SK-N-MC (cell line): ENCODE results near the gene MCEE.
"Not testable (repeated sequence)": the region's sequence is repeated elsewhere in the genome, so short reads cannot be mapped to it uniquely, and the experiment has no call there.

Experiments
- DNase-seq: peaks from one replicate; pipeline ENCODE4 v3.0.0-alpha.2; 2011; ENCODE audit warnings: low read depth, low spot score
- H3K27ac ChIP-seq: fragments of 200-600 bp; sonication (generic); 2 replicates; pipeline ENCODE4 v1.5.1; 2016; ENCODE audit warnings: mixed run types
- H3K36me3 ChIP-seq: fragments of 200-600 bp; sonication (generic); 2 replicates; pipeline ENCODE4 v1.6.1; 2017; ENCODE audit warnings: antibody characterized with exemption, low read length, mixed read lengths; ENCODE audit not compliant: insufficient read depth
- H3K4me3 ChIP-seq: fragments of 200-600 bp; sonication (generic); 2 replicates; pipeline ENCODE4 v1.5.1; 2016
- H3K9ac ChIP-seq: fragments of 200-600 bp; sonication (generic); 2 replicates; pipeline ENCODE4 v1.8.0; 2017; ENCODE audit warnings: mixed run types, mixed read lengths; ENCODE audit not compliant: insufficient read length
- H3K9me3 ChIP-seq: fragments of 200-600 bp; sonication (generic); 2 replicates; pipeline ENCODE4 v1.6.1; 2017; ENCODE audit warnings: low read depth, mild to moderate bottlenecking, antibody characterized with exemption, low read length, moderate library complexity, mixed read lengths
- EZH2 ChIP-seq: fragments of 200-600 bp; sonication (generic); IDR thresholded peaks from one replicate; pipeline ENCODE4 v1.6.1; 2017; ENCODE audit warnings: antibody characterized with exemption
- FOXP2 ChIP-seq: optimal IDR thresholded peaks from 2 replicates; pipeline ENCODE3; 2011; ENCODE audit warnings: mild to moderate bottlenecking, moderate library complexity; ENCODE audit not compliant: insufficient read depth; ENCODE audit errors: extremely low read length, control extremely low read depth
- POLR2AphosphoS5 ChIP-seq: IDR thresholded peaks from 2 replicates; pipeline ENCODE4 v1.6.1; 2012; ENCODE audit warnings: mild to moderate bottlenecking, low read depth, low read length, borderline replicate concordance

Gene MCEE

DNA sequence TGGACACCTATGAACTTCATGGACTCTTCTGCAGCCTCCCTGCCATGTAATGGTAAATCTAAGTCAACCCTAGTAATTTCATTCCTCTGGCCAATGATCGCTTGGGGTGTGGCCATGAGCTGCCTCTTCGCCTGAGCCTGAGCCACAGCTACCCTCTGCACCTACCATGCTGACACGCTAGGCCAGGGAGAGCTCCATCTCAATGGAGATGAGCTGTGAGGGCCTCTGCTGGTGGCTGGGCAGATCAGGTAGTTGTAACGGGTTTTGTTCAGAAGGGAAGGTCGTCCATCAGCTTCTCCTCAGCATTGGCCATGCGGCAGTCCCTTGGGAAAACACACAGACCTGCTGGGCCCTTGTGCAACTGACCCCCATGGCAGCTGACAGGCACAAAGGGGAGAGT lies 24.8 kb upstream of the MCEE start:
- Histone ChIP-seq H3K4me3 (no peak overlapping the region), H3K36me3 (peaks cover 10% of the 10 kb centered on the region), H3K9me3 (no peaks in the 10 kb centered on the region), H3K27ac (no peak overlapping the region), H3K9ac (no peak overlapping the region)
- no peak for DNase-seq
- TF ChIP-seq POLR2AphosphoS5 (no peak), FOXP2 (no peak), EZH2 (no peak)

- no peak for DNase-seq
- H3K27ac ChIP-seq, result no peak overlapping the region
- TF ChIP-seq EZH2 (no peak), POLR2AphosphoS5 (no peak), FOXP2 (no peak)
- H3K36me3 ChIP-seq, result peaks cover 15% of the 10 kb centered on the region
- H3K4me3 ChIP-seq, result no peak overlapping the region
- H3K9ac ChIP-seq, result no peak overlapping the region
- no peaks in the 10 kb centered on the region for H3K9me3 ChIP-seq
Measured at GRCh38 chr2:71154279-71154678, 24.2 kb upstream of the MCEE start.

- peaks cover 21% of the 10 kb centered on the region for H3K36me3 ChIP-seq
- H3K4me3 ChIP-seq, result no peak overlapping the region
- no peaks in the 10 kb centered on the region for H3K9me3 ChIP-seq
- no peak for DNase-seq
- TF ChIP-seq EZH2 (no peak), POLR2AphosphoS5 (no peak), FOXP2 (no peak)
- no peak overlapping the region for H3K9ac ChIP-seq
- H3K27ac ChIP-seq, result no peak overlapping the region
Measured at GRCh38 chr2:71153585-71154224, 23.7 kb upstream of the MCEE start.

GRCh38 chr2:71151620-71152019 lies 21.6 kb upstream of the MCEE start:
- TF ChIP-seq EZH2, result no peak
- TF ChIP-seq POLR2AphosphoS5, result no peak
- no peak for TF ChIP-seq FOXP2
- Histone ChIP-seq H3K4me3 (no peak overlapping the region), H3K27ac (no peak overlapping the region), H3K9me3 (no peaks in the 10 kb centered on the region), H3K9ac (no peak overlapping the region), H3K36me3 (peaks cover 36% of the 10 kb centered on the region)
- DNase-seq, result no peak

GRCh38 chr2:71150082-71150816 lies 20.2 kb upstream of the MCEE start:
- Histone ChIP-seq H3K9me3 (no peaks in the 10 kb centered on the region), H3K27ac (no peak overlapping the region), H3K9ac (no peak overlapping the region), H3K4me3 (no peak overlapping the region), H3K36me3 (peaks cover 49% of the 10 kb centered on the region)
- TF ChIP-seq FOXP2 (no peak), EZH2 (no peak), POLR2AphosphoS5 (no peak)
- DNase-seq, result no peak

GRCh38 chr2:71148506-71149063 lies 18.6 kb upstream of the MCEE start:
- no peak for DNase-seq
- Histone ChIP-seq H3K9me3 (no peaks in the 10 kb centered on the region), H3K27ac (no peak overlapping the region), H3K4me3 (no peak overlapping the region), H3K36me3 (peaks cover 66% of the 10 kb centered on the region), H3K9ac (no peak overlapping the region)
- TF ChIP-seq FOXP2, result no peak
- no peak for TF ChIP-seq EZH2
- no peak for TF ChIP-seq POLR2AphosphoS5

- H3K9ac ChIP-seq, result no peak overlapping the region
- no peaks in the 10 kb centered on the region for H3K9me3 ChIP-seq
- H3K27ac ChIP-seq, result no peak overlapping the region
- no peak for TF ChIP-seq POLR2AphosphoS5
- TF ChIP-seq EZH2, result no peak
- no peak for TF ChIP-seq FOXP2
- peaks cover 91% of the 10 kb centered on the region for H3K36me3 ChIP-seq
- H3K4me3 ChIP-seq, result no peak overlapping the region
- DNase-seq, result no peak
Measured at GRCh38 chr2:71143782-71144181, 13.8 kb upstream of the MCEE start.

DNA sequence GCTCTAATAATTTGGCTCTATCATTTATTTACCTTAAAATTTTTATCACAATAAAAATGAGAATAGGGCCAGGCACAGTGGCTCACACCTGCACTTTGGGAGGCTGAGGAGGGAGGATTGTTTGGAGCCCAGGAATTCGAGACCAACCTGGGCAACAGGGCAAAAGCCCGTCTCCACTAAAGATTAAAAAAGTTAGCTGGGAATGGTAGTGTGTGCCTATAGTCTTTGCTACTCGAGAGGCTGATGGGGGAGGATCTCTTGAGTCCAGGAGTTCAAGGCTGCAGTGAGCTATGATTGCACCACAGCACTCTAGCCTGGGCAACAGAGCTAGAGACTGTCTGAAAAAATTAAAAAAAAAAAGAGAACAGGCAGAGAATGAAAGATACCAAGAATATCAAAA lies 6.1 kb upstream of the MCEE start:
- no peaks in the 10 kb centered on the region for H3K9me3 ChIP-seq
- H3K4me3 ChIP-seq, result no peak overlapping the region
- no peak overlapping the region for H3K9ac ChIP-seq
- peaks cover 82% of the 10 kb centered on the region for H3K36me3 ChIP-seq
- no peak for DNase-seq
- H3K27ac ChIP-seq, result no peak overlapping the region
- no peak for TF ChIP-seq EZH2
- no peak for TF ChIP-seq POLR2AphosphoS5
- no peak for TF ChIP-seq FOXP2

DNA sequence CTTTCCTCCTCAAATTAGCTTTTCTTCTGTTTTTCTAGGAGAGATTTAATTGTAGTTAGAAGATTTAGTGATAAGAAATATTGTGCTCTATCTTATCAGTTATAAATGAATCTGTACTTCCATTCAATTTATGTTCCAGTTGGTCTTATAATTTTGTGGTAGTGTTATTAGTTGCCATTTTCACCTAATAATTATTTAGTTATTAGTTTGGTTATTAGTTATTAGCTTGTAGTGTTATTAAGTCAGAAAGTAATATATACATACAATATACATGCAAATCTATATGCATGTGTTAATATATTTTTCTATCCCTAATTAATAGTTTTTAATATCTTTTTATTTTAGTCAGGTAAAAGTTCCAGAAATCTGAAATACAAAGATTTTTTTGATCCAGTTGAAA lies 3.6 kb upstream of the MCEE start:
- Histone ChIP-seq H3K4me3 (no peak overlapping the region), H3K36me3 (peaks cover 59% of the 10 kb centered on the region)

DNA sequence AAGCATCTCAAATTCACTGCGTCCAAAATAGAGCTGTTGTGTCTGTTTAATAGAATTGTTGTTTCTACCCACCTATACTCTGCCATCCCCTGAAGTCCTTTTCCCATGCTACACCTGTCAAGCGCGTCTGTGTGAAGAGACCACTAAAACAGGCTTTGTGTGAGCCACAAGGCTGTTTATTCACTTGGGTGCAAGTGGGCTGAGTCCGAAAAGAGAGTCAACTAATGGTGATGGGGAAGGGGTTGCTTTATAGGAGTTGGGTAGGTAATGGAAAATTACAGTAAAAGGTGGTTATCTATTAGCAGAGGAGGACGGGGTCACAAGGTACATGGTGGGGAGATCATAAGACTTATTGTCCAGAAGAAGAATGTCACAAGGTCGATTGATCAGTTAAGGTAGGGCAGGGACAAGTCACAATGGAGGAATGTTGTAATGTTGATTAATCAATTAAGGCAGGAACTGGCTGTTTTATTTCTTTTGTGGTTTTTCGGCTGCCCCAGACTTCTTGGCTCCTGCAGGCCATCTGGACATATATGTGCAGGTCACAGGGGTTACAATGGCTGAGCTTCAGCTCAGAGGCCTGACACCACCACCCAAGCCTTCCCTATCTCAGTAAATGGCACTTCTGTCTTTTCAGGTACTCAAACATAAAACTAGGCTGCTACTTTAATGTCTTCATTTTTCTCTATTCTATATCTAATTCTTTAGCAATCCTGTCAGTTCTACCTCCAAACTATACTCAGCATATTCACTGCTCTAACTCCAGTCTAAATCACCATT lies 1.5 kb upstream of the MCEE start:
- H3K27ac ChIP-seq, DNase-seq, H3K9me3 ChIP-seq: not testable (repeated sequence)
- Histone ChIP-seq H3K36me3 (peaks cover 41% of the 10 kb centered on the region), H3K9ac (peak overlapping the region; percentile 93), H3K4me3 (peak overlapping the region; percentile 95)

More for the DNA sequence above, 3.6 kb upstream of the MCEE start:
- no peak overlapping the region for H3K27ac ChIP-seq
- H3K9ac ChIP-seq, result no peak overlapping the region
- no peaks in the 10 kb centered on the region for H3K9me3 ChIP-seq
- no peak for DNase-seq
- TF ChIP-seq EZH2 (no peak), FOXP2 (no peak), POLR2AphosphoS5 (no peak)
